Measurements from ENCODE around the gene PTPRG. TPM values are rescaled to one million over a fixed set of nuclear protein-coding genes. Genes with fewer than 3 reads are reported as not detected.

The PTPRG gene
- polyA plus RNA-seq, 3 donors, result 76.9 to 94.9 (median 92.1) TPM

GRCh38 chr3:61884794-61885193 is 323.4 kb downstream of the PTPRG start:
- no peak for DNase-seq (ENCODE audit: extremely low read depth in 1 of 11, low read depth in 9 of 11, low spot score in 4 of 11)

DNA sequence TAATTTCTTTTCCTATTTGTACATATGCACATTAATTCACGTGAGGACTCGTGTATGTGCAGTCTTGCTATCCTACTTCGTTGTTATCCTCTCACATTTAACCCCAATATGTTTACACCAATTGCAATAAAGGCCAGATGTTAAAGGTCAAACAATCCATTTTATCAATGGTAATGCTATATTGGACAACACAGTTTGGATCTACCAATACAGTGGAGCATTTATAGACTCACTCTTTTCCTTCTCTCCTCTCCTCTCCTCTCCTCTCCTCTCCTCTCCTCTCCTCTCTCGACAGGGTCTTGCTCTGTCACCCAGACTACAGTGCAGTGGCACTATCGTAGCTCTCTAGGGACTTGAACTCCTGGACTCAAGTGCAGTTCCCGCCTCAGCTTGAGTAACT is 324.0 kb downstream of the PTPRG start:
- DNase-seq (ENCODE audit: extremely low read depth in 1 of 11, low read depth in 9 of 11, low spot score in 4 of 11), result no peak

DNA sequence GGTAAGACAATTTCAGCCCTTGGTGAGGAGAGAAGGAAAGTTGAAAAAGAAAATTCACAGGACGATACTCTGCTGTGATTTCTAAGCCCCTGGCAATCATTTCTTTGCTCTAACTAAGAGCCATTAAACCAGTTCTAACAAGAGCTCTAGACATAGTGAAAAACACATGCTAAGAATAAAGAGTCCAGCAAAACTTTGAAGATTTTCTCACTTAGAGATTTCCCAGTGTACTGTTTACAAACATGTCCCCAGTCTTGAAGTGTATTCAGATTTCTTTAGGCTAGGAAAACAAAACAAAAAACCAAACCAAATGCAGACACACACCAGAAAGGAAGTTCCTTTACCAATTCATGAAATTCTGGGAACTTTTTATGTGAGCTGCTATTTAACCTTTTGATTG is 325.8 kb downstream of the PTPRG start:
- no peak for DNase-seq (ENCODE audit: extremely low read depth in 1 of 11, low read depth in 9 of 11, low spot score in 4 of 11)

GRCh38 chr3:61889259-61889658 is 327.9 kb downstream of the PTPRG start:
- no peak for DNase-seq (ENCODE audit: extremely low read depth in 1 of 11, low read depth in 9 of 11, low spot score in 4 of 11)

DNA sequence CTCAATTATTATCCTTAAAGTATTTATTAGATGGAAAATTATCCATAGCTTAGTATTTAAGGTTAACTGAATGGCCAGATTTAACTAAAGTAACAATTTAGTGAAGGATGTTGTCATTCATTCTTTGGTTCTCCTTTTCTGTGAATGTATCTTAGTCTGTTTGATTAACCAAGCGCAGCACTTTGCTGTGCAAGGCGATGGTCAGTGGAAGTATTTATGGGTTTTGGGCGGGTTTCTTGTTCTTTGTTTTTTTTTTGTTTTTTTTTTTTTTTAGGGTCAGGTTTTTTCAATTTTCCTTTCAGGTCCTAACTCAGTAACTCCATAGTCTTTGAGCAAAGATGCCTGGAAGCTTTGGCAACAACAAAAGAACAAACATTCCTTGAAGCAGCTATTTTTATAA is 328.8 kb downstream of the PTPRG start:
- no peak for DNase-seq (ENCODE audit: extremely low read depth in 1 of 11, low read depth in 9 of 11, low spot score in 4 of 11)

DNA sequence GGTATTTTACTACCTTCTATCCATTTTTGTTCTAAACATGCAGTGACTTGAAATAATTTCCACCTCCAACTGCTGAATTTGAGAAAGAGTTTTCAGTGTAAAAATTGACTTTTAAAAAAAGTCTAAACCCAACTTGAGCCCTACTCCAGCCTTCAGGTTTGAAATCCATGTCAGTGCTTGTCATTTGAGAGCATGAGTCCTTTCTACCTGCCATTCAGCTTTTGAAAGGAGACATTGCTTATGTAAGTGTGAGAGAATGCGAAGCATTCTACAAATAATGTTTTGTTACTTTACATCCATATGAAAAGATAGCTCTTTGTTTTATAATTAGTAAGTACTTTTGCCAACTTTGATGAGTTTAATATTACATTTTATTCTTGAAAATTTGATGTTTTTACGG is 329.2 kb downstream of the PTPRG start:
- DNase-seq (ENCODE audit: extremely low read depth in 1 of 11, low read depth in 9 of 11, low spot score in 4 of 11), result no peak

- no peak for DNase-seq (ENCODE audit: extremely low read depth in 1 of 11, low read depth in 9 of 11, low spot score in 4 of 11)
Observed at GRCh38 chr3:61892891-61893290, 331.5 kb downstream of the PTPRG start.

- DNase-seq (ENCODE audit: extremely low read depth in 1 of 11, low read depth in 9 of 11, low spot score in 4 of 11), result no peak
Observed at GRCh38 chr3:61893840-61894566, 332.6 kb downstream of the PTPRG start.

DNA sequence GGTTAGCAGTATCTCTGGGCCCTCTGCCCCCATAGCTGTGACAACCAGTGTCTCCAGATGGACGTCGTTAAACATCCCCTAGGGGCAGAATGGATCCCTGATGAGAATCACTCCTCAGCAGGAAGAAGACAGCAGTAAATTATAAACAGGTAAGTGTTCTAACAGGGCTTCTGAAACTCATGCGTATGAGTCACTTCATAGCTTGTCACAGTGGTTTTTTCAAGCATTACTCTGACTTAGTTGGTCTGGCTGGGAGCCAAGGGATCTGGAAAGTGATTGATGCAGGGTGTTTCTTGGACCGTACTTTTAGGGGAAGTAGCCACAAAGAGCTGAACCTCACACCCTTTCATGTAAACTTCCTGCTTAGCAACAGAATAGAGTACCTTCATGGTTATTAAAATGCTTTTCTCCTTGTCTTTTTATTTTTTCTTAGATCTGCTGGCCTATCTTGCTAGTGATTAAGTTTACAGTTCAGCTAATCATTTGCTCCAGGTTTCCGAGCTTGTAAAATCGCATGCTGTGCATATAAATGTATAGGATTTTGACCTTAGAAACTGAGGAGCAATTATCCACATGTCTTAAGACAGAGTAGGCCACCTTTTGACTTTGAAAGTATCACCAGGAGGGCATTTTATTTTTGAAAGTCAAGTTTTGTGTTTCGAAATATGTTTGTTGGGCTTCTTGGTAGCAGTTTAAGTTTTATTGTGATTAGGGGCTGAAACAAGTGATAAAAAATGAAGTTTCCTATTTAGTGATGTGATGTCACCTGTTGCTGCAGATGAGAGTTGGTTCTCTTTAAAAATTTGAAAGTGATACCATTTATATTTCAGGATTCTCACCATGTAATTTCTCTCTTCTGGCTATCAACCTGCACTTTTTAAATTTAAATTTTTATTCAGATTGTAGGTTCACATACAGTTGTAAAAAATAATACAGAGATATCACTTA is 333.9 kb downstream of the PTPRG start:
- DNase-seq (ENCODE audit: extremely low read depth in 1 of 11, low read depth in 9 of 11, low spot score in 4 of 11), result peak in 2 of 11 donors; percentile 50 to 75

DNA sequence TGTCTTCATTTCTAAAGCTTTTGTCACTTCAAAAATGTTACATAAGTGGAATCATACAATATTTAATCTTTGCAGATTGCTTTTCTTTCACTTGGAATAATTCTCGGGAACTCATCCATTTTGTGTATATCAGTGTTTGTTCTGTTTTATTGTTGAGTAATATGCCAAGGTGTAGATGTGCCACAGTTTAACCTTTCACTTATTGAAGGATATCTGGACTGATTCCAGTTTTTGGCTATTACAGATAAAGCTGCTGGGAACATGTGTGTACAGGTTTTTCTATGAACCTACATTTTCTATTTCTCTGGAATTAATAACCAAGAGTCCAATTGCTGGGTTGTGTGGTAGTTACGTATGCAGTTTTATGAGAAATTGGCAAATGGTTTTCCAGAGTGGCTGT is 334.9 kb downstream of the PTPRG start:
- no peak for DNase-seq (ENCODE audit: extremely low read depth in 1 of 11, low read depth in 9 of 11, low spot score in 4 of 11)

- DNase-seq (ENCODE audit: extremely low read depth in 1 of 11, low read depth in 9 of 11, low spot score in 4 of 11), result no peak
Observed at GRCh38 chr3:61897848-61898247, 336.5 kb downstream of the PTPRG start.

DNA sequence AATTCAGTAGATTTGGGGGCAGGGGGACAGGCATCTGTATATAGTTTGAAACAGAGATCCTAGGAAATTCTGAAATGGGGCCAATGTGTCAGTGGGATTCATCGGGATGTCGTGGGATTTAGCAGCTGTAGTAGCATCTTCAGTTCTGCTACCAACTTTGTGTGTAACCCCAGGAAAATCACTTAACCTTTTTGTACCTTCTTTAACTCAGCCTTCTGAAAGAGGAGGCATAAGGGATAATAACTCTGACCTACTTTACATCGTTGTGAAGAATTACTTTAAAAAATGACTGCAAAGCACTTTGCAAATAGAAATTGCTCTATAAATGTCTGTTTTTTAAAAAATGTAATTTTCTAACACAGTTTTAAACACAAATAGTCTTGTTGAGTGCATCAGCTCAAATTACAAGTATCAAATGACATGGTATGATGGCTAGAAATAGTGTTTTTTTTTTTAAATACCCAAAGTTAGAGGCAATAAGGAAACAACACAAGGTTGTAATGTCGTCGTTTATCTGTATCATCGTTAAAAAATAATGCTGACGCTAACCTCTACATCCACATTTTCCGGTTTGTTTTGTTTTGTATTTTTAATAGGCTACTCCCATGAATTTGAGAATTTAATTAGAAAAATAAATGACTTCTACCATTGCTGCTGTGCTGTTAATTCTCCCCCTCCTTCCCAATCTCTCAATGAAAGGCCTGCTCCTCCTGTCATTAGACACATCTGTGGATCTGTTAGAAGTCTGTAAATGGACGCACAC is 338.5 kb downstream of the PTPRG start:
- no peak for DNase-seq (ENCODE audit: extremely low read depth in 1 of 11, low read depth in 9 of 11, low spot score in 4 of 11)

- DNase-seq (ENCODE audit: extremely low read depth in 1 of 11, low read depth in 9 of 11, low spot score in 4 of 11), result no peak
Observed at GRCh38 chr3:61901496-61901895, 340.1 kb downstream of the PTPRG start.

DNA sequence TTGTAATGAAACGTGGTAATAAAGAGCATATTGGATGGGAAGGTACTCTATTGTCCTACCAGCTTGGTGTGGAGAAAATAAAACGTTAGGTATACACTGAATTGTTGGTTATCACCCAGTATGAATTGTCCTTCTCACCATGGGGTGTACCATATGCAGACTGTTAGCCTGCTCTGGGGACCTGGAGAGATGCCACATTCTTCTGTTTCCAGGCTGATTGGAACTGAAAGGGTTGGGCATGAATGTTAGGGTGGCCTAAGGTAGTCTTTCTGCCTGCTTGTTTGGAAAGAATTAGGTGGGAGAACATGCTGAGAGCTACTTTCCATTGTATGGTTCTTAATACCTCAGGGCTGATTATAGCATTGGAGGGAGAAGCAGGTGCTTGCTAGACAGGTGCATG is 340.6 kb downstream of the PTPRG start:
- DNase-seq (ENCODE audit: extremely low read depth in 1 of 11, low read depth in 9 of 11, low spot score in 4 of 11), result no peak

- DNase-seq (ENCODE audit: extremely low read depth in 1 of 11, low read depth in 9 of 11, low spot score in 4 of 11), result no peak
Observed at GRCh38 chr3:61903074-61903473, 341.7 kb downstream of the PTPRG start.

DNA sequence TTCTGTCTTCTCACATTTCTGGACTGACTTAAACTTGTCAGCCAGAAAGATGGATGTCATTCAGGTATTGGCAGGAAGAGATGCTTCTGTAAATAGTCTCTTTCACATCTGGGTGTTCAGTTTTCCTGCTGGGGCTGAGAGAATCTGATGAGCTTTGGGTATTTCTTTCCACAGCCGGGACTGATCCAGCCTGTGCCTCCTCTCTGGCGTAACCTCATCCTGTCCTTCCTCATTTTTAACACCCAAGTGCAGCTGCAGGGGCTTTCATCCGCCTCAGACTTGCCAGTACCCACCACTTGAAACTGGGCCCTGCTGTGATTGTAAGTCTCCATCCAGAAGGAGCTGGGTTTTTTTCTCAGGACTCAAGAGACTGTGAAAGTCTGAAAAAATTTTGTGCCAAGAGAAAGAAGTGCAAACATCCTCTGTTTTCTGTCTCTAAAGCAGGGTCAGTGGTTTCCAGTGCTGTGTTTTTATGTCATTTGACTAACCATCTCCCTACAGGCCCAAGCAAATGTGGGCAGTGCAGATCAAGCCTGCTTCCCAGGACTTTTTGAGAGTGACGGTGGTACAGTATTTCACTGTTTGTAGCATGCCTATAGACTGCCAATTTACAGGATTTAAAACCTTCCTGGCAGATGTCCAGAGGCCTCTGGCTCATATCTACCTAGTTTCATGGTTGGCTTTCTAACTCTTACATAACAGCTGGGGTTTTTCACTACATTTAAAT is 342.7 kb downstream of the PTPRG start:
- DNase-seq (ENCODE audit: extremely low read depth in 1 of 11, low read depth in 9 of 11, low spot score in 4 of 11), result no peak

GRCh38 chr3:61907210-61907795 is 345.9 kb downstream of the PTPRG start:
- no peak for DNase-seq (ENCODE audit: extremely low read depth in 1 of 11, low read depth in 9 of 11, low spot score in 4 of 11)

DNA sequence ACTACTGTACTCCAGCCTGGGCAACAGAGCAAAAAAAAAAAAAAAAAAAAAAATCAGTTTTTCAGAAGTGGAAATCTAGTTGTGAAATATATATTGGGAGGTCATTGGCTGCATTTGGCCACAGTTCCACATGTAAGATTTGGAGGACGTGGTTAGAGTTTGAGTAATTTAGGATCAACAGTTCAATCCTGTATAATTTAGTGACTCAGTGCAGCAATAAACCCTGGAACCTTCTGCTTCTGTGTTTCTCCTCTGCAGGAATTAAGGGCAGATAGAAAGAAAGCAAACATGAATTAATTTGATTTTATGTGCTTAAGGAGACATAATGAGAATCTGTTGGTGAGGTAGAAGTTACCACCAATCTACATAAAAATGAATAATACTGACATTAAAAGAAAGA is 347.0 kb downstream of the PTPRG start:
- DNase-seq (ENCODE audit: extremely low read depth in 1 of 11, low read depth in 9 of 11, low spot score in 4 of 11), result no peak

GRCh38 chr3:61910732-61911131 is 349.4 kb downstream of the PTPRG start:
- no peak for DNase-seq (ENCODE audit: extremely low read depth in 1 of 11, low read depth in 9 of 11, low spot score in 4 of 11)

Measured in renal cortex interstitium (tissue), 11 donors.